Spleen (tissue), 7 donors: Measurements from ENCODE around the gene PKIG.

Experiments used
- CTCF ChIP-seq, 11 experiments: fragments of 200-600 bp in 7 of 11; fragments of 450-650 bp in 4 of 11; sonication (generic) in 4 of 11; IDR thresholded peaks in 8 of 11; conservative IDR thresholded peaks in 3 of 11; 1 replicate in 7 of 11; 2 replicates in 4 of 11; pipeline versions ENCODE4 v1.4.0 to v1.8.0; 2016 to 2021; ENCODE audit warnings: antibody characterized with exemption in 11 of 11, inconsistent platforms in 4 of 11, mild to moderate bottlenecking in 1 of 11
- POLR2A ChIP-seq, 3 donors: fragments of 450-650 bp; IDR thresholded peaks; one replicate each; pipeline ENCODE4 v1.5.1; 2017; ENCODE audit warnings: antibody characterized with exemption in 3 of 3, mild to moderate bottlenecking in 1 of 3
- POLR2AphosphoS5 ChIP-seq, 3 donors: sonication (generic); formaldehyde crosslinking; IDR thresholded peaks; one replicate each; pipeline ENCODE4 v1.5.1; 2017; ENCODE audit warnings: antibody characterized with exemption in 3 of 3
- donor health status: DM: no; HTN: no; CAD: no; lungs with moderate emphysema.
- donor health status: DM: no; HTN: no; CAD: no.
- donor health status: DM: no; HTN: no; CAD: no.

- no peak for TF ChIP-seq CTCF (IDR thresholded peaks at IDR 0.05 in 8 of 11, conservative IDR thresholded peaks at IDR 0.05 in 3 of 11)
- TF ChIP-seq POLR2A (IDR thresholded peaks at IDR 0.05) = no peak
- no peak for TF ChIP-seq POLR2AphosphoS5 (IDR thresholded peaks at IDR 0.05)
Observed at GRCh38 chr20:44632103-44632752, 49.8 kb downstream of the PKIG start.
